Activated CD4-positive, alpha-beta T cell treated with anti-CD3 and anti-CD28 coated beads for 36 hours (primary cell): ENCODE results near the gene PAPOLG. TPM values are rescaled to one million over a fixed set of nuclear protein-coding genes. Genes with fewer than 3 reads are reported as not detected.
A peak's percentile ranks its signal among the peaks of the same experiment; 100 is the strongest.
"Not testable (repeated sequence)": the region's sequence is repeated elsewhere in the genome, so short reads cannot be mapped to it uniquely, and the experiment has no call there.

Experiments used
- ATAC-seq: fragments of 200-7000 bp; cut with Tn5 transposase; one replicate; pipeline ENCODE4 v1.10.0; 2021; ENCODE audit warnings: mild to moderate bottlenecking, moderate library complexity
- CTCF ChIA-PET: fragments of 350-600 bp; sonication (Branson Sonifier 250); formaldehyde crosslinking; loops from one replicate; lab custom pipeline; 2021; ENCODE audit warnings: antibody characterized with exemption; lab: Charles Lee
- POLR2A ChIA-PET: fragments of 350-600 bp; sonication (Branson Sonifier 250); formaldehyde crosslinking; loops from one replicate; lab custom pipeline; 2021; ENCODE audit warnings: antibody characterized with exemption, inconsistent platforms; lab: Charles Lee
- DNase-seq: peaks from one replicate; pipeline ENCODE4 v3.0.0-alpha.2; 2020
- H3K27ac Mint-ChIP-seq: one replicate; pipeline ENCODE4 v1.8.0; 2021; ENCODE audit warnings: mixed read lengths
- H3K27me3 Mint-ChIP-seq: one replicate; pipeline ENCODE4 v1.8.0; 2021; ENCODE audit warnings: mixed read lengths
- H3K36me3 Mint-ChIP-seq: one replicate; pipeline ENCODE4 v1.8.0; 2021; ENCODE audit warnings: low read depth, mixed read lengths
- H3K4me1 Mint-ChIP-seq: one replicate; pipeline ENCODE4 v1.8.0; 2021; ENCODE audit warnings: mixed read lengths
- H3K4me3 Mint-ChIP-seq: one replicate; pipeline ENCODE4 v1.8.0; 2021; ENCODE audit warnings: mild to moderate bottlenecking, moderate library complexity, mixed read lengths
- H3K9me3 Mint-ChIP-seq: one replicate; pipeline ENCODE4 v1.8.0; 2021; ENCODE audit warnings: low read depth, mixed read lengths
- intact Hi-C, 2 experiments: fragments of 100-400 bp; cut with DNase I in 1 of 2; cut with micrococcal nuclease in 1 of 2; formaldehyde crosslinking; loops; one replicate each; pipeline versions ENCODE4 v1.14.2 to v1.15.1; 2022 to 2024; cut with DNase I, micrococcal nuclease
- total RNA-seq, 2 experiments: library from RNA; stranded (reverse); gene quantifications; one replicate each; pipeline ENCODE4 v1.2.3, GENCODE V29; 2021

PAPOLG gene
- total RNA-seq, 2 experiments from 2014 or later, result 13.8 to 14.2 TPM

- ATAC-seq (no peak), DNase-seq (no peak)
- intact Hi-C loops, result loop anchor here (5.0 to 10.0 kb wide), 3 partner anchors 209 to 369 kb away; partner anchors contain the start of genes PEX13 (in 1 of the 2) and PUS10 (in 1 of the 2)
- peak overlapping the region; percentile 86 for H3K27ac Mint-ChIP-seq
- no peaks in the 10 kb centered on the region for H3K9me3 Mint-ChIP-seq
- no peaks in the 10 kb centered on the region for H3K27me3 Mint-ChIP-seq
- H3K4me3 Mint-ChIP-seq, result no peak overlapping the region
- POLR2A ChIA-PET, result interaction anchor here (1.5 kb wide), 1 partner anchor 74 kb away, joined by 8 read pairs; the partner anchor contains the start of gene REL
- CTCF ChIA-PET, result interaction anchor here (0.7 to 3.5 kb wide), 6 partner anchors 10 to 191 kb away, joined by 3 to 51 read pairs (median 4); partner anchors contain the start of gene REL
- no peaks in the 10 kb centered on the region for H3K36me3 Mint-ChIP-seq
- H3K4me1 Mint-ChIP-seq, result peaks cover 53% of the 10 kb centered on the region
Observed at GRCh38 chr2:60808330-60808801, 52.3 kb downstream of the PAPOLG start.

GRCh38 chr2:60811491-60812375 lies 55.7 kb downstream of the PAPOLG start:
- ChIA-PET POLR2A (no interaction called here), CTCF (interaction anchor here (1.0 kb wide), 1 partner anchor 68 kb away, joined by 4 read pairs; no protein-coding TSS in a partner anchor)
- DNase-seq, result no peak

GRCh38 chr2:60817191-60817590 lies 61.1 kb downstream of the PAPOLG start:
- intact Hi-C loops, H3K27me3 Mint-ChIP-seq, H3K9me3 Mint-ChIP-seq, ATAC-seq, H3K36me3 Mint-ChIP-seq, H3K27ac Mint-ChIP-seq, H3K4me3 Mint-ChIP-seq, DNase-seq: not testable (repeated sequence)
- POLR2A ChIA-PET, result interaction anchor here (1.0 to 2.8 kb wide), 4 partner anchors 11 to 66 kb away, joined by 4 to 17 read pairs (median 6); partner anchors contain the start of gene REL
- H3K4me1 Mint-ChIP-seq, result peaks cover 57% of the 10 kb centered on the region
- CTCF ChIA-PET, result interaction anchor here (0.8 to 2.6 kb wide), 13 partner anchors 8 to 182 kb away, joined by 3 to 13 read pairs (median 5); partner anchors contain the start of gene REL

More at GRCh38 chr2:60811491-60812375, 55.7 kb downstream of the PAPOLG start:
- intact Hi-C loops, result no loop called here
- H3K27ac Mint-ChIP-seq, result no peak overlapping the region
- H3K9me3 Mint-ChIP-seq, result no peaks in the 10 kb centered on the region
- H3K4me3 Mint-ChIP-seq, result no peak overlapping the region
- no peaks in the 10 kb centered on the region for H3K27me3 Mint-ChIP-seq
- peaks cover 43% of the 10 kb centered on the region for H3K4me1 Mint-ChIP-seq
- H3K36me3 Mint-ChIP-seq, result no peaks in the 10 kb centered on the region
- no peak for ATAC-seq

GRCh38 chr2:60818272-60818671 lies 62.2 kb downstream of the PAPOLG start:
- Mint-ChIP-seq H3K36me3 (peaks cover 1% of the 10 kb centered on the region), H3K9me3 (no peaks in the 10 kb centered on the region), H3K27me3 (no peaks in the 10 kb centered on the region), H3K27ac (peak overlapping the region; percentile 82), H3K4me1 (peaks cover 57% of the 10 kb centered on the region), H3K4me3 (peak overlapping the region; percentile 29)
- CTCF ChIA-PET, result interaction anchor here (0.6 to 5.3 kb wide), 14 partner anchors 10 to 181 kb away, joined by 3 to 21 read pairs (median 5); no protein-coding TSS in a partner anchor
- intact Hi-C loops, result loop anchor here (1.0 kb wide), 2 partner anchors 11 to 199 kb away; partner anchors contain the start of gene PEX13 (in 1 of the 2)
- DNase-seq, result peak; percentile 76
- POLR2A ChIA-PET, result interaction anchor here (1.0 to 2.8 kb wide), 5 partner anchors 12 to 65 kb away, joined by 3 to 17 read pairs (median 6); partner anchors contain the start of genes PAPOLG and REL
- ATAC-seq, result peak; percentile 60

- peak; percentile 92 for DNase-seq
- POLR2A ChIA-PET, result interaction anchor here (0.7 to 2.8 kb wide), 6 partner anchors 13 to 64 kb away, joined by 3 to 17 read pairs (median 8); partner anchors contain the start of genes PAPOLG and REL
- CTCF ChIA-PET, result interaction anchor here (0.6 to 5.3 kb wide), 5 partner anchors 13 to 130 kb away, joined by 3 to 21 read pairs (median 3); no protein-coding TSS in a partner anchor
- Mint-ChIP-seq H3K36me3 (peaks cover 1% of the 10 kb centered on the region), H3K9me3 (no peaks in the 10 kb centered on the region), H3K4me1 (peaks cover 57% of the 10 kb centered on the region), H3K4me3 (peak overlapping the region; percentile 35), H3K27ac (peak overlapping the region; percentile 82), H3K27me3 (no peaks in the 10 kb centered on the region)
- peak; percentile 90 for ATAC-seq
- intact Hi-C loops, result loop anchor here (1.0 kb wide), 8 partner anchors 13 to 719 kb away; partner anchors contain the start of genes REL (in 1 of the 2) and XPO1 (in 1 of the 2)
Observed at GRCh38 chr2:60819155-60819862, 63.2 kb downstream of the PAPOLG start.

GRCh38 chr2:60819936-60820335 lies 63.9 kb downstream of the PAPOLG start:
- Mint-ChIP-seq H3K4me3 (peak overlapping the region; percentile 35), H3K27ac (peak overlapping the region; percentile 82), H3K9me3 (no peaks in the 10 kb centered on the region), H3K27me3 (no peaks in the 10 kb centered on the region), H3K36me3 (peaks cover 1% of the 10 kb centered on the region), H3K4me1 (peaks cover 57% of the 10 kb centered on the region)
- ChIA-PET POLR2A (interaction anchor here (0.7 to 2.8 kb wide), 5 partner anchors 13 to 63 kb away, joined by 5 to 17 read pairs (median 9); partner anchors contain the start of gene REL), CTCF (interaction anchor here (0.6 to 5.3 kb wide), 4 partner anchors 12 to 68 kb away, joined by 3 to 21 read pairs (median 4); no protein-coding TSS in a partner anchor)
- DNase-seq (no peak), ATAC-seq (no peak)
- intact Hi-C loops, result loop anchor here (1.0 kb wide), 8 partner anchors 12 to 718 kb away; partner anchors contain the start of genes REL (in 1 of the 2) and XPO1 (in 1 of the 2)

GRCh38 chr2:60820416-60821132 lies 64.5 kb downstream of the PAPOLG start:
- ATAC-seq (no peak), DNase-seq (no peak)
- H3K27ac Mint-ChIP-seq, result peak overlapping the region; percentile 82
- no peaks in the 10 kb centered on the region for H3K27me3 Mint-ChIP-seq
- ChIA-PET POLR2A (interaction anchor here (1.0 kb wide), 1 partner anchor 62 kb away, joined by 4 read pairs; no protein-coding TSS in a partner anchor), CTCF (interaction anchor here (1.4 to 5.3 kb wide), 3 partner anchors 12 to 325 kb away, joined by 3 to 21 read pairs (median 6); no protein-coding TSS in a partner anchor)
- H3K9me3 Mint-ChIP-seq, result no peaks in the 10 kb centered on the region
- peaks cover 1% of the 10 kb centered on the region for H3K36me3 Mint-ChIP-seq
- intact Hi-C loops, result no loop called here
- peaks cover 53% of the 10 kb centered on the region for H3K4me1 Mint-ChIP-seq
- no peak overlapping the region for H3K4me3 Mint-ChIP-seq

GRCh38 chr2:60821133-60821469 lies 65.0 kb downstream of the PAPOLG start:
- H3K27ac Mint-ChIP-seq, result peak overlapping the region; percentile 82
- no peaks in the 10 kb centered on the region for H3K27me3 Mint-ChIP-seq
- DNase-seq, result no peak
- H3K4me1 Mint-ChIP-seq, result peaks cover 56% of the 10 kb centered on the region
- no peak for ATAC-seq
- no peak overlapping the region for H3K4me3 Mint-ChIP-seq
- POLR2A ChIA-PET, result interaction anchor here (1.0 kb wide), 1 partner anchor 61 kb away, joined by 4 read pairs; no protein-coding TSS in a partner anchor
- CTCF ChIA-PET, result interaction anchor here (1.4 to 5.3 kb wide), 3 partner anchors 11 to 325 kb away, joined by 3 to 21 read pairs (median 6); no protein-coding TSS in a partner anchor
- H3K36me3 Mint-ChIP-seq, result peaks cover 1% of the 10 kb centered on the region
- intact Hi-C loops, result no loop called here
- H3K9me3 Mint-ChIP-seq, result no peaks in the 10 kb centered on the region

- Mint-ChIP-seq H3K36me3 (peaks cover 1% of the 10 kb centered on the region), H3K4me3 (no peak overlapping the region)
- POLR2A ChIA-PET, result interaction anchor here (0.8 to 1.0 kb wide), 2 partner anchors 11 to 60 kb away, joined by 3 to 4 read pairs; no protein-coding TSS in a partner anchor
Observed at GRCh38 chr2:60821587-60822302, 65.7 kb downstream of the PAPOLG start.

More at GRCh38 chr2:60821587-60822302, 65.7 kb downstream of the PAPOLG start:
- Mint-ChIP-seq H3K27me3 (no peaks in the 10 kb centered on the region), H3K9me3 (no peaks in the 10 kb centered on the region), H3K4me1 (peaks cover 59% of the 10 kb centered on the region), H3K27ac (peak overlapping the region; percentile 82)
- intact Hi-C loops, result no loop called here
- CTCF ChIA-PET, result interaction anchor here (1.0 to 5.3 kb wide), 4 partner anchors 10 to 324 kb away, joined by 3 to 21 read pairs (median 4); no protein-coding TSS in a partner anchor
- DNase-seq (no peak), ATAC-seq (no peak)
